Hepatocyte (in vitro differentiated cells): Measurements from ENCODE around the gene ARHGAP22. TPM values are rescaled to one million over a fixed set of nuclear protein-coding genes. Genes with fewer than 3 reads are reported as not detected.

Experiments used
- DNase-seq: peaks from one replicate; pipeline ENCODE4 v3.0.0-alpha.2; 2016; ENCODE audit warnings: low spot score
- H2AFZ ChIP-seq: fragments of 200-600 bp; sonication (generic); 2 replicates; pipeline ENCODE4 v1.6.0; 2016; ENCODE audit warnings: antibody characterized with exemption, mild to moderate bottlenecking
- H3K27ac ChIP-seq: fragments of 200-600 bp; sonication (generic); 2 replicates; pipeline ENCODE4 v1.5.1; 2016; ENCODE audit warnings: mild to moderate bottlenecking
- H3K27me3 ChIP-seq: fragments of 200-600 bp; sonication (generic); 2 replicates; pipeline ENCODE4 v1.6.1; 2016
- H3K36me3 ChIP-seq: fragments of 200-600 bp; sonication (generic); replicated peaks from 2 replicates; pipeline ENCODE4 v1.5.1; 2016; ENCODE audit warnings: low read depth; ENCODE audit not compliant: insufficient read depth
- H3K4me1 ChIP-seq: fragments of 200-600 bp; sonication (generic); 2 replicates; pipeline ENCODE4 v1.5.1; 2016; ENCODE audit warnings: mild to moderate bottlenecking, moderate library complexity; ENCODE audit not compliant: insufficient read depth
- H3K4me2 ChIP-seq: fragments of 200-600 bp; sonication (generic); 2 replicates; pipeline ENCODE4 v1.6.0; 2016
- H3K4me3 ChIP-seq: fragments of 200-600 bp; sonication (generic); 2 replicates; pipeline ENCODE4 v1.5.1; 2016; ENCODE audit warnings: mild to moderate bottlenecking
- H3K79me2 ChIP-seq: fragments of 200-600 bp; sonication (generic); 2 replicates; pipeline ENCODE4 v1.6.0; 2017; ENCODE audit warnings: mild to moderate bottlenecking
- H3K9me2 ChIP-seq: fragments of 200-600 bp; sonication (generic); replicated peaks from 2 replicates; pipeline ENCODE4 v1.6.0; 2017; ENCODE audit warnings: mild to moderate bottlenecking; ENCODE audit not compliant: insufficient read depth
- H3K9me3 ChIP-seq: fragments of 200-600 bp; sonication (generic); 2 replicates; pipeline ENCODE4 v1.5.1; 2016; ENCODE audit warnings: low read depth, mild to moderate bottlenecking
- H4K20me1 ChIP-seq: fragments of 200-600 bp; sonication (generic); 2 replicates; pipeline ENCODE4 v1.6.0; 2016; ENCODE audit warnings: mild to moderate bottlenecking; ENCODE audit not compliant: insufficient read depth, poor library complexity, severe bottlenecking
- EZH2 ChIP-seq: fragments of 200-600 bp; sonication (generic); IDR thresholded peaks from 2 replicates; pipeline ENCODE4 v1.6.1; 2016; ENCODE audit warnings: antibody characterized with exemption, mild to moderate bottlenecking, borderline replicate concordance
- EZH2phosphoT487 ChIP-seq: fragments of 200-600 bp; sonication (generic); IDR thresholded peaks from one replicate; pipeline ENCODE4 v1.6.1; 2018; ENCODE audit warnings: antibody characterized with exemption, mild to moderate bottlenecking, low read depth, moderate library complexity; ENCODE audit not compliant: unreplicated experiment, severe bottlenecking
- WGBS: methylation state at CpG from one replicate; pipeline ENCODE4 v1.1.6; 2016; ENCODE audit warnings: low lambda C conversion rate; ENCODE audit errors: missing lambda C conversion rate; 5-methylcytosine and 5-hydroxymethylcytosine counted together
- polyA plus RNA-seq: library from polyadenylated mRNA; unstranded; fragments of >200 nt; fragmentation: Nextera tagmentation; extraction: Ambion mirVana; gene quantifications from 2 replicates; pipeline ENCODE4 v1.2.1, GENCODE V29; 2016
- total RNA-seq: library from RNA; depleted of rRNA; stranded (reverse); fragments of >200 nt; gene quantifications from 2 replicates; pipeline ENCODE4 v1.2.3, GENCODE V29; 2014
- TF ChIP-seq, protein P1 (sequence below): fragments of 200-600 bp; sonication (generic); IDR thresholded peaks from 2 replicates; pipeline ENCODE4 v1.5.1; 2016; ENCODE audit warnings: antibody characterized with exemption, mild to moderate bottlenecking; ENCODE audit not compliant: poor library complexity

The ARHGAP22 gene
- total and polyA plus RNA-seq, 2 experiments from 2014 or later: 1.7 to 1.8 TPM

GRCh38 chr10:48507933-48508790 lies 96.7 kb downstream of the ARHGAP22 start:
- TF ChIP-seq EZH2 (no peak), EZH2phosphoT487 (no peak)
- TF ChIP-seq, protein P1, sequence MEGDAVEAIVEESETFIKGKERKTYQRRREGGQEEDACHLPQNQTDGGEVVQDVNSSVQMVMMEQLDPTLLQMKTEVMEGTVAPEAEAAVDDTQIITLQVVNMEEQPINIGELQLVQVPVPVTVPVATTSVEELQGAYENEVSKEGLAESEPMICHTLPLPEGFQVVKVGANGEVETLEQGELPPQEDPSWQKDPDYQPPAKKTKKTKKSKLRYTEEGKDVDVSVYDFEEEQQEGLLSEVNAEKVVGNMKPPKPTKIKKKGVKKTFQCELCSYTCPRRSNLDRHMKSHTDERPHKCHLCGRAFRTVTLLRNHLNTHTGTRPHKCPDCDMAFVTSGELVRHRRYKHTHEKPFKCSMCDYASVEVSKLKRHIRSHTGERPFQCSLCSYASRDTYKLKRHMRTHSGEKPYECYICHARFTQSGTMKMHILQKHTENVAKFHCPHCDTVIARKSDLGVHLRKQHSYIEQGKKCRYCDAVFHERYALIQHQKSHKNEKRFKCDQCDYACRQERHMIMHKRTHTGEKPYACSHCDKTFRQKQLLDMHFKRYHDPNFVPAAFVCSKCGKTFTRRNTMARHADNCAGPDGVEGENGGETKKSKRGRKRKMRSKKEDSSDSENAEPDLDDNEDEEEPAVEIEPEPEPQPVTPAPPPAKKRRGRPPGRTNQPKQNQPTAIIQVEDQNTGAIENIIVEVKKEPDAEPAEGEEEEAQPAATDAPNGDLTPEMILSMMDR: no peak
- Histone ChIP-seq H3K4me1 (no peaks in the 10 kb centered on the region), H3K9me2 (no peaks in the 10 kb centered on the region), H3K36me3 (no peaks in the 10 kb centered on the region), H3K4me2 (no peak overlapping the region), H3K9me3 (no peaks in the 10 kb centered on the region), H3K4me3 (no peak overlapping the region), H4K20me1 (no peaks in the 10 kb centered on the region), H3K27me3 (no peaks in the 10 kb centered on the region), H2AFZ (no peak overlapping the region), H3K79me2 (no peaks in the 10 kb centered on the region), H3K27ac (no peak overlapping the region)
- no peak for DNase-seq
- 91% methylated on average over 7 of the region's 7 CpGs for WGBS

DNA sequence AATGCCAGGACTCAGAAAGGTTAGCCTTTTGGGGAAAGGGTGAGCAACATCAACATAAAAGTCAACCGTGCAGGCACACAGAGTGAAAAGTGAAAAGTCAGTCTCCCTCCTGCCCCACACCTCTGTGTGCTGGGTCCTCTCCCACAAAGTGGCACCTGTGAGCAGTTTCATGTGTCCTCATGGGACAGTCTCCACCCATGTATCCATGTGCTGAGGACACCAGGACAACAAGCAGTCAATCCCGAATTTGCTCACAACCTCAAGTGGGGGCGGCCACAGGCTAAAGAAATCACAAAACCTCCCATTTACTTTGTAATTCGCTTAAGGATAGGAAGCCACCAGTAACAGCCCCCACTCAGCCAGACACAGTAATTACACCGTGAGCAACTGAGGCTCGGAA lies 97.4 kb downstream of the ARHGAP22 start:
- H3K4me3 ChIP-seq: no peak overlapping the region
- no peak overlapping the region for H3K27ac ChIP-seq
- H4K20me1 ChIP-seq: no peaks in the 10 kb centered on the region
- H3K9me2 ChIP-seq: no peaks in the 10 kb centered on the region
- no peak overlapping the region for H3K4me2 ChIP-seq
- no peaks in the 10 kb centered on the region for H3K4me1 ChIP-seq
- H3K9me3 ChIP-seq: no peaks in the 10 kb centered on the region
- no peak overlapping the region for H2AFZ ChIP-seq
- no peaks in the 10 kb centered on the region for H3K79me2 ChIP-seq
- DNase-seq: no peak
- H3K36me3 ChIP-seq: no peaks in the 10 kb centered on the region
- H3K27me3 ChIP-seq: no peaks in the 10 kb centered on the region
- TF ChIP-seq EZH2phosphoT487 (no peak), EZH2 (no peak)
- TF ChIP-seq, protein P1: no peak
- 79% methylated on average over 6 of the region's 6 CpGs for WGBS

- no peak overlapping the region for H3K4me2 ChIP-seq
- no peaks in the 10 kb centered on the region for H3K27me3 ChIP-seq
- DNase-seq: peak; percentile 57
- H3K9me2 ChIP-seq: no peaks in the 10 kb centered on the region
- 89% methylated on average over 8 of the region's 8 CpGs for WGBS
- H3K4me3 ChIP-seq: no peak overlapping the region
- no peak overlapping the region for H2AFZ ChIP-seq
- H3K36me3 ChIP-seq: no peaks in the 10 kb centered on the region
- no peaks in the 10 kb centered on the region for H3K79me2 ChIP-seq
- H3K9me3 ChIP-seq: no peaks in the 10 kb centered on the region
- no peak for TF ChIP-seq EZH2
- TF ChIP-seq, protein P1: peak; percentile 41
- no peak for TF ChIP-seq EZH2phosphoT487
- no peaks in the 10 kb centered on the region for H3K4me1 ChIP-seq
- no peaks in the 10 kb centered on the region for H4K20me1 ChIP-seq
- no peak overlapping the region for H3K27ac ChIP-seq
Measured at GRCh38 chr10:48506147-48506917, 98.5 kb downstream of the ARHGAP22 start.
